HepG2 (cell line): Measurements from ENCODE around the gene MB21D2. TPM values are rescaled to one million over a fixed set of nuclear protein-coding genes. Genes with fewer than 3 reads are reported as not detected.

ENCODE experiments used
- ATAC-seq: fragments of 200-7000 bp; cut with Tn5 transposase; 3 replicates; pipeline ENCODE4 v1.9.1; 2020; ENCODE audit warnings: mild to moderate bottlenecking, moderate library complexity
- BruUV-seq: library from RNA; stranded (reverse); fragments of 400-500 nt; replicated peaks from 2 replicates; lab custom pipeline; 2021; lab: Mats Ljungman, UMichigan
- CTCF ChIA-PET: fragments of 300-600 bp; formaldehyde crosslinking; extraction: SDS; loops from one replicate; lab custom pipeline; 2021; ENCODE audit warnings: low total read pairs, inconsistent platforms, low intra/inter-chr PET ratio; lab: Yijun Ruan, JAX
- POLR2A ChIA-PET: fragments of 350-600 bp; sonication (Branson Sonifier 250); formaldehyde crosslinking; loops from one replicate; lab custom pipeline; 2020; ENCODE audit warnings: antibody characterized with exemption, inconsistent platforms; lab: Yijun Ruan, JAX
- DNase-seq: peaks from one replicate; pipeline ENCODE4 v3.0.0-alpha.2; 2015; ENCODE audit warnings: low spot score
- FAIRE-seq: peaks from 3 replicates; lab custom pipeline; 2011; peaks lifted over from hg19 to GRCh38; lab: Jason Lieb, UNC
- H2AFZ ChIP-seq: one replicate; pipeline ENCODE4 v1.6.1; 2011; ENCODE audit warnings: low read length, inconsistent platforms
- H3K27ac ChIP-seq: fragments of 300-600 bp; 3 replicates; pipeline ENCODE4 v1.8.0; 2011; ENCODE audit warnings: mixed run types, mild to moderate bottlenecking, mixed read lengths, low read length, inconsistent platforms; ENCODE audit not compliant: insufficient read depth; ENCODE audit errors: extremely low read length
- H3K27me3 ChIP-seq, 2 experiments: fragments of 200-600 bp in 1 of 2; 2 replicates in 1 of 2; 3 replicates in 1 of 2; pipeline versions ENCODE4 v1.6.0 to v1.8.0; 2011; ENCODE audit warnings: low read length in 2 of 2, mild to moderate bottlenecking in 2 of 2, moderate library complexity in 2 of 2, inconsistent platforms in 1 of 2; ENCODE audit not compliant: insufficient read depth in 2 of 2, control insufficient read depth in 1 of 2
- H3K36me3 ChIP-seq, 2 experiments: fragments of 200-600 bp in 1 of 2; replicated peaks in 1 of 2; 2 replicates in 1 of 2; 3 replicates in 1 of 2; pipeline versions ENCODE4 v1.5.1 to v1.8.0; 2011; ENCODE audit warnings: low read length in 2 of 2, inconsistent platforms in 1 of 2; ENCODE audit not compliant: insufficient read depth in 2 of 2, control insufficient read depth in 1 of 2
- H3K4me1 ChIP-seq: 2 replicates; pipeline ENCODE4 v1.5.1; 2012; ENCODE audit warnings: low read length, inconsistent platforms; ENCODE audit not compliant: insufficient read depth
- H3K4me2 ChIP-seq: 2 replicates; pipeline ENCODE4 v1.6.0; 2011; ENCODE audit warnings: low read depth, low read length, inconsistent platforms
- H3K4me3 ChIP-seq, 3 experiments: fragments of 200-600 bp in 1 of 3; sonication (generic), shearing (Covaris generic) in 1 of 3; replicated peaks in 1 of 3; 2 replicates each; pipeline ENCODE4 v1.5.1; 2011 to 2016; ENCODE audit warnings: low read length in 3 of 3, inconsistent platforms in 2 of 3, low read depth in 2 of 3, mild to moderate bottlenecking in 2 of 3, control low read depth in 1 of 3, mixed read lengths in 1 of 3; ENCODE audit not compliant: insufficient read depth in 1 of 3
- H3K79me2 ChIP-seq: one replicate; pipeline ENCODE4 v1.6.1; 2011; ENCODE audit warnings: low read length, inconsistent platforms; ENCODE audit not compliant: insufficient read depth
- H3K9ac ChIP-seq: 2 replicates; pipeline ENCODE4 v1.6.0; 2011; ENCODE audit warnings: mild to moderate bottlenecking, low read depth, low read length, inconsistent platforms; ENCODE audit not compliant: insufficient read depth
- H3K9me3 ChIP-seq: 2 replicates; pipeline ENCODE4 v1.5.1; 2012; ENCODE audit warnings: mild to moderate bottlenecking, low read length
- H4K20me1 ChIP-seq: 2 replicates; pipeline ENCODE4 v1.6.0; 2011; ENCODE audit warnings: inconsistent platforms, mild to moderate bottlenecking, low read length, moderate library complexity; ENCODE audit not compliant: insufficient read depth
- FOXK1 ChIP-seq: sonication (generic); formaldehyde crosslinking; IDR thresholded peaks from 2 replicates; pipeline ENCODE4 v1.4.0; 2020; ENCODE audit warnings: low read depth, missing genetic modification reagents, borderline replicate concordance
- FOXM1 ChIP-seq: sonication (generic); formaldehyde crosslinking; IDR thresholded peaks from 2 replicates; pipeline ENCODE4 v1.5.0; 2020; ENCODE audit warnings: missing genetic modification reagents
- FOXP4 ChIP-seq: sonication (generic); formaldehyde crosslinking; IDR thresholded peaks from 2 replicates; pipeline ENCODE4 v1.4.0; 2020; ENCODE audit warnings: missing genetic modification reagents
- GATAD2A ChIP-seq: IDR thresholded peaks from 2 replicates; pipeline ENCODE4 v1.6.1; 2016
- HIC2 ChIP-seq: sonication (generic); formaldehyde crosslinking; IDR thresholded peaks from 2 replicates; pipeline ENCODE4 v1.9.0; 2022; ENCODE audit warnings: low read depth, missing genetic modification reagents
- HINFP ChIP-seq: sonication (generic); formaldehyde crosslinking; IDR thresholded peaks from 2 replicates; pipeline ENCODE4 v1.4.0; 2020; ENCODE audit warnings: low read depth, mild to moderate bottlenecking, missing genetic modification reagents
- PHF21A ChIP-seq: sonication (generic); formaldehyde crosslinking; IDR thresholded peaks from 2 replicates; pipeline ENCODE4 v1.5.0; 2020; ENCODE audit warnings: mild to moderate bottlenecking, missing genetic modification reagents
- RARG ChIP-seq: sonication (generic); formaldehyde crosslinking; IDR thresholded peaks from 2 replicates; pipeline ENCODE4 v1.4.0; 2020; ENCODE audit warnings: low read depth, mild to moderate bottlenecking, missing genetic modification reagents
- ZNF446 ChIP-seq: sonication (generic); formaldehyde crosslinking; IDR thresholded peaks from 2 replicates; pipeline ENCODE4 v1.5.0; 2020; ENCODE audit warnings: mild to moderate bottlenecking, missing genetic modification reagents
- ZNF549 ChIP-seq: sonication (generic); formaldehyde crosslinking; IDR thresholded peaks from 2 replicates; pipeline ENCODE4 v1.5.0; 2020; ENCODE audit warnings: missing genetic modification reagents
- ZNF564 ChIP-seq: sonication (generic); formaldehyde crosslinking; IDR thresholded peaks from 2 replicates; pipeline ENCODE4 v1.8.1; 2023; ENCODE audit warnings: mild to moderate bottlenecking, missing genetic modification reagents
- ZNF737 ChIP-seq: sonication (generic); formaldehyde crosslinking; IDR thresholded peaks from 2 replicates; pipeline ENCODE4 v1.5.0; 2020; ENCODE audit warnings: missing genetic modification reagents, mild to moderate bottlenecking, borderline replicate concordance
- ZNF747 ChIP-seq: sonication (generic); formaldehyde crosslinking; IDR thresholded peaks from 2 replicates; pipeline ENCODE4 v1.8.1; 2023; ENCODE audit warnings: missing genetic modification reagents, mild to moderate bottlenecking, borderline replicate concordance
- ZSCAN20 ChIP-seq: sonication (generic); formaldehyde crosslinking; IDR thresholded peaks from 2 replicates; pipeline ENCODE4 v1.4.0; 2020; ENCODE audit warnings: missing genetic modification reagents, mild to moderate bottlenecking, borderline replicate concordance
- WGBS: methylation state at CpG from one replicate; pipeline ENCODE4 v1.1.6; 2017; ENCODE audit warnings: low lambda C conversion rate; 5-methylcytosine and 5-hydroxymethylcytosine counted together
- in situ Hi-C: cut with HindIII; loops from 2 replicates; pipeline ENCODE4 v1.10.0; 2017; ENCODE audit warnings: low pct_unique_long_range_greater_than_20kb; ENCODE audit not compliant: extremely low pct_ligation_motif_present
- intact Hi-C: fragments of 100-400 bp; cut with micrococcal nuclease; formaldehyde crosslinking; loops from one replicate; pipeline ENCODE4 v1.10.0; 2022; ENCODE audit not compliant: unreplicated experiment
- polyA plus RNA-seq, 8 experiments: library from polyadenylated mRNA; depleted of rRNA in 3 of 8; stranded (reverse) in 7 of 8; unstranded in 1 of 8; fragments of >200 nt; fragmentation: Illumina TruSeq in 4 of 8; extraction: Trizol in 4 of 8; gene quantifications; 2 replicates each; pipeline versions ENCODE4 v1.2.1 to v1.2.3, GENCODE V29; 2011 to 2016; ENCODE audit warnings: low read depth in 4 of 8, missing spikeins in 1 of 8, mixed read lengths in 1 of 8; ENCODE audit not compliant: insufficient read depth in 1 of 8
- total RNA-seq, 5 experiments: library from RNA; depleted of rRNA; stranded (reverse); fragments of >200 nt; fragmentation: Illumina TruSeq; extraction: Trizol; gene quantifications; 2 replicates each; pipeline ENCODE4 v1.2.3, GENCODE V29; 2016; ENCODE audit warnings: low read depth in 1 of 5
- TF ChIP-seq, protein P1 (sequence below): sonication (generic); formaldehyde crosslinking; IDR thresholded peaks from 2 replicates; pipeline ENCODE4 v1.5.1; 2020; ENCODE audit warnings: missing genetic modification reagents, mild to moderate bottlenecking, borderline replicate concordance
- TF ChIP-seq, protein P2 (sequence below): sonication (generic); formaldehyde crosslinking; IDR thresholded peaks from 2 replicates; pipeline ENCODE4 v1.5.1; 2020; ENCODE audit warnings: missing genetic modification reagents, mild to moderate bottlenecking, borderline replicate concordance

The MB21D2 gene
- total and polyA plus RNA-seq, 2 of the 13 experiments (the other 11 are each of a cell fraction or from before 2014, with no cell fraction given) = 0.90 to 1.6 TPM

DNA sequence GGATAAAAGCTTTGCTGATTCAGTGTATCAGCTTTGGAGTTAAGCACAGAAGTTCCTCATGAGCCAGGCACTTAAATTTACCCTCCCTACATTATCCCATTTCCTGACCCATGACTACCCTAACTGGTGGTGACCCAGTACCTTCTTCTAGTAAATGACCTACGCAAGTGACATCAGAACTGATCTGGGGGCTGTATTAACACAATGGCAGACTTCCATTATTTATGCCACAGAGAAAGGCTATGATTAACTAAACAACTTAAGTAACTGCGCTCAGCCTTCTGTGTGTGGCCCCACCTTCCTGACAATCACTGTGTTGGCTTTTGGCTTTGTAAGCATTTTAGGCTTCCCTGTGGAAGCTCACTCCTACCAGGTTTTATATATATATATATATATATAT, 1.9 kb downstream of the MB21D2 start:
- no peak overlapping the region for H3K27ac ChIP-seq
- 90% methylated on average over 2 of the region's 2 CpGs for WGBS
- DNase-seq (no peak), ATAC-seq (no peak), FAIRE-seq (no peak)
- CTCF ChIA-PET = no interaction called here
- no peak overlapping the region for H3K9ac ChIP-seq
- intact Hi-C loops (loop anchor here (1.0 to 10.0 kb wide), 5 partner anchors 18 to 125 kb away; no protein-coding TSS in a partner anchor), in situ Hi-C loops (loop anchor here (25.0 kb wide), 1 partner anchor 672 kb away; the partner anchor contains the start of gene OPA1)
- H3K4me2 ChIP-seq = no peak overlapping the region
- peaks cover 16% of the 10 kb centered on the region for H3K4me1 ChIP-seq
- H3K9me3 ChIP-seq = no peaks in the 10 kb centered on the region
- TF ChIP-seq ZNF737 (CRISPR knock-in tag) (no peak), RARG (CRISPR knock-in tag) (no peak), FOXK1 (CRISPR knock-in tag) (no peak), GATAD2A (CRISPR knock-in tag) (no peak), ZNF446 (CRISPR knock-in tag) (no peak), PHF21A (CRISPR knock-in tag) (no peak), FOXP4 (CRISPR knock-in tag) (no peak), ZNF564 (CRISPR knock-in tag) (no peak), HINFP (CRISPR knock-in tag) (no peak), ZNF747 (CRISPR knock-in tag) (no peak), ZSCAN20 (no peak), HIC2 (CRISPR knock-in tag) (no peak), ZNF549 (no peak), FOXM1 (CRISPR knock-in tag) (no peak)
- TF ChIP-seq, protein P1, sequence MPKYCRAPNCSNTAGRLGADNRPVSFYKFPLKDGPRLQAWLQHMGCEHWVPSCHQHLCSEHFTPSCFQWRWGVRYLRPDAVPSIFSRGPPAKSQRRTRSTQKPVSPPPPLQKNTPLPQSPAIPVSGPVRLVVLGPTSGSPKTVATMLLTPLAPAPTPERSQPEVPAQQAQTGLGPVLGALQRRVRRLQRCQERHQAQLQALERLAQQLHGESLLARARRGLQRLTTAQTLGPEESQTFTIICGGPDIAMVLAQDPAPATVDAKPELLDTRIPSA (CRISPR knock-in tag) = no peak
- TF ChIP-seq, protein P2, sequence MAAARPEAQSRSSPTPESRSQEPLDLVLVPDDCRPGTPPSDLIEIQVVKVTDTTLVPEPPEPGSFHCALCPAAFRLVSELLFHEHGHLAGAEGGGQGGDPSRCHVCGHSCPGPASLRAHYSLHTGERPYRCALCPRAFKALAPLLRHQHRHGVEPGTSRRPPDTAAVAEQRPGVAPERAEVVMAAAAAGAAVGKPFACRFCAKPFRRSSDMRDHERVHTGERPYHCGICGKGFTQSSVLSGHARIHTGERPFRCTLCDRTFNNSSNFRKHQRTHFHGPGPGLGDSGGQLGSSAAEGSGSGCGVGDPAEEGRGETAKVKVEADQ = no peak
- H3K27me3 ChIP-seq = peaks cover 0 to 28% of the 10 kb centered on the region in 2 experiments; a peak in 2 of 5 replicates
- no peak overlapping the region for H2AFZ ChIP-seq
- H4K20me1 ChIP-seq = 0 out of 2 replicates have a peak, but pooled peaks cover 8% of the 10 kb centered on the region
- no peaks in the 10 kb centered on the region for H3K79me2 ChIP-seq
- no peaks in the 10 kb centered on the region for H3K36me3 ChIP-seq
- H3K4me3 ChIP-seq = no peak overlapping the region
- no TSS peak for BruUV-seq
- POLR2A ChIA-PET = interaction anchor here (2.7 kb wide), 1 partner anchor 27 kb away, joined by 17 read pairs; no protein-coding TSS in a partner anchor
